C4-2B (cell line): ENCODE results near the gene RXFP2.

Source experiments
- H3K27ac ChIP-seq: fragments of 450-650 bp; 2 replicates; pipeline ENCODE4 v1.5.1; 2017
- ZFX ChIP-seq: fragments of 450-650 bp; IDR thresholded peaks from 2 replicates; pipeline ENCODE4 v1.6.1; 2017
- TF ChIP-seq, protein P1 (sequence below): fragments of 450-650 bp; conservative IDR thresholded peaks from 2 replicates; pipeline ENCODE4 v1.5.1; 2017; ENCODE audit warnings: mild to moderate bottlenecking

The RXFP2 gene

DNA sequence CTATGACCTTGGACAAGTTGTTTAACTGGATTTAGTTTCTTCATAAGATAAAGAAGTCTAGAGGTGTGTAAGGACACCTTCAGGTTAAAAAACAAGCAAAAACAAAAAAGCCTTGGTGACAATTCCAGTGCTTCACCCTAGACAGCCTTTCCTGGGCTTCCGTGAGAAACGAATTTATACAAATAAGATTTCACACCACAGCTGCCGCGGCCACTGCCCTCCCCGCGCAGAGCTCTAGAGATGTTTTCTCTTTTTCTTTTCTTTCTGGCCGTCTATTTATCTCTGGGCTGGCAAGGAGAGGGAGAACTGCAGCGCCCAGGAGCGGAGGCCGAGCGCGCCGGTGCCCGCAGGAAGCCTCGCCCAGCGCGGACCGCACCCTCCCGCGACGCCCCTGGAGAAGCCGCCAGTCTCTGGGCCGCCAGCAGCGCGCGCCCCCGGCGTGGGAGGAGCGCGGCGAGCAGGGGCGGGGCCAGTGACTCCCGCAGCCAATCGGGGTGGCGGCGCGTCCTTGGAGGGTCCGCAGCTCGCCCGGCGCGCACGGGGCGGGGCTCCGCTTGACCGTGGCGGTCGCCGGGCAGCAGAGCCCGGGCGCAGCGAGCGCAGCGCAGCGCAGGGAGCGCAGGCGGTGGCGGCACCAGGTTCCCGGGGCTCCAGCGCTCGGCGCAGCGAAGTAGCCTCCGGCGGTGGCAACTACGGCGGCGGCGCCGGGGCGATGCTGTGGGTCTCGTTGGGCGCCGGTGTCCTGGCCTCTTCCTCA lies 107.0 kb downstream of the RXFP2 start:
- peak overlapping the region; percentile 6; the same call in 1 of the 2 replicates for H3K27ac ChIP-seq
- TF ChIP-seq, protein P1, sequence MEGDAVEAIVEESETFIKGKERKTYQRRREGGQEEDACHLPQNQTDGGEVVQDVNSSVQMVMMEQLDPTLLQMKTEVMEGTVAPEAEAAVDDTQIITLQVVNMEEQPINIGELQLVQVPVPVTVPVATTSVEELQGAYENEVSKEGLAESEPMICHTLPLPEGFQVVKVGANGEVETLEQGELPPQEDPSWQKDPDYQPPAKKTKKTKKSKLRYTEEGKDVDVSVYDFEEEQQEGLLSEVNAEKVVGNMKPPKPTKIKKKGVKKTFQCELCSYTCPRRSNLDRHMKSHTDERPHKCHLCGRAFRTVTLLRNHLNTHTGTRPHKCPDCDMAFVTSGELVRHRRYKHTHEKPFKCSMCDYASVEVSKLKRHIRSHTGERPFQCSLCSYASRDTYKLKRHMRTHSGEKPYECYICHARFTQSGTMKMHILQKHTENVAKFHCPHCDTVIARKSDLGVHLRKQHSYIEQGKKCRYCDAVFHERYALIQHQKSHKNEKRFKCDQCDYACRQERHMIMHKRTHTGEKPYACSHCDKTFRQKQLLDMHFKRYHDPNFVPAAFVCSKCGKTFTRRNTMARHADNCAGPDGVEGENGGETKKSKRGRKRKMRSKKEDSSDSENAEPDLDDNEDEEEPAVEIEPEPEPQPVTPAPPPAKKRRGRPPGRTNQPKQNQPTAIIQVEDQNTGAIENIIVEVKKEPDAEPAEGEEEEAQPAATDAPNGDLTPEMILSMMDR, result no peak
- no peak for TF ChIP-seq ZFX

- TF ChIP-seq, protein P1, result no peak
- no peak for TF ChIP-seq ZFX
Observed at GRCh38 chr13:31846961-31847752, 107.8 kb downstream of the RXFP2 start.

GRCh38 chr13:31848621-31849020 lies 109.3 kb downstream of the RXFP2 start:
- TF ChIP-seq, protein P1, result no peak
- no peak for TF ChIP-seq ZFX

More at GRCh38 chr13:31846961-31847752, 107.8 kb downstream of the RXFP2 start:
- peak overlapping the region; percentile 6; the same call in 1 of the 2 replicates for H3K27ac ChIP-seq

GRCh38 chr13:31849206-31849605 lies 109.9 kb downstream of the RXFP2 start:
- TF ChIP-seq, protein P1, result no peak
- no peak for TF ChIP-seq ZFX
- no peak overlapping the region for H3K27ac ChIP-seq

More at GRCh38 chr13:31848621-31849020, 109.3 kb downstream of the RXFP2 start:
- H3K27ac ChIP-seq, result no peak overlapping the region

GRCh38 chr13:31850041-31850555 lies 110.8 kb downstream of the RXFP2 start:
- no peak overlapping the region for H3K27ac ChIP-seq
- TF ChIP-seq, protein P1, result no peak
- no peak for TF ChIP-seq ZFX

DNA sequence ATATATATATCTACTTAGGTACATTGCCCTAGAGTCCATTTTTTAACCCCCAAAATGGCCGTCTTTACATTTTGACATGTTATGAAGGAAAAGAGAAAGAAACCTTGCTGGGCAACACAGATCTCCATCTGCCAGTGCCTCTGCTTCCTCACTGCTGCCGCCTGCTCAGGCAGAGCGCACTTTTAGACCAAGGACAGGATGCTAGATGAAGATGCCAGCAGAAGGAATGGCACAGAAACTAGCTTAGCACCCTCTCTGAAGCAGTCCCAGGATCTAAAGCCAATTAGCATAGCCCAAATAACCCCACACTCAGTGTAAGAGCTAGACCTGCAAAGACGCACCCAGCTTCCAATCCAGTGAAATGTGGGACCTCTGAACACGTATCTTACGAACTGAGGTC lies 111.9 kb downstream of the RXFP2 start:
- TF ChIP-seq, protein P1, result no peak
- TF ChIP-seq ZFX, result no peak
- no peak overlapping the region for H3K27ac ChIP-seq
